DMS 273 (cell line): ENCODE data around the gene CHRNG.

Experiments
- DNase-seq: peaks from one replicate; lab custom pipeline; 2025; ENCODE audit not compliant: unreplicated experiment; lab: John Stamatoyannopoulos, UW

The CHRNG gene

GRCh38 chr2:232505856-232506255 is 33.6 kb upstream of the CHRNG start:
- DNase-seq: no peak

GRCh38 chr2:232506709-232507108 is 32.8 kb upstream of the CHRNG start:
- DNase-seq: no peak

GRCh38 chr2:232508251-232508650 is 31.2 kb upstream of the CHRNG start:
- DNase-seq: no peak

- no peak for DNase-seq
These were observed 28.1 kb upstream of the CHRNG start for GRCh38 chr2:232511336-232511890.

- no peak for DNase-seq
These were observed 26.9 kb upstream of the CHRNG start for GRCh38 chr2:232512602-232513001.

- no peak for DNase-seq
These were observed 26.1 kb upstream of the CHRNG start for GRCh38 chr2:232513353-232513752.

- DNase-seq: no peak
These were observed 23.9 kb upstream of the CHRNG start for GRCh38 chr2:232515639-232516038.

GRCh38 chr2:232516551-232516950 is 22.9 kb upstream of the CHRNG start:
- no peak for DNase-seq

- no peak for DNase-seq
These were observed 20.6 kb upstream of the CHRNG start for GRCh38 chr2:232518844-232519243.

- DNase-seq: no peak
These were observed 19.7 kb upstream of the CHRNG start, which contains the start of gene PRSS56 for GRCh38 chr2:232519581-232520438. PRSS56 (plus strand) TSS chr2:232520388; CDS start chr2:232520599, 211 bp downstream.

- no peak for DNase-seq
These were observed 19.0 kb upstream of the CHRNG start for GRCh38 chr2:232520489-232520888.

- DNase-seq: no peak
These were observed 18.4 kb upstream of the CHRNG start for GRCh38 chr2:232521098-232521497.

GRCh38 chr2:232521959-232522622 is 17.4 kb upstream of the CHRNG start:
- DNase-seq: peak; percentile 75

- DNase-seq: peak; percentile 64
These were observed 16.7 kb upstream of the CHRNG start for GRCh38 chr2:232522623-232523401.

- DNase-seq: peak; percentile 70
These were observed 16.1 kb upstream of the CHRNG start for GRCh38 chr2:232523402-232523681.

GRCh38 chr2:232523682-232524597 is 15.6 kb upstream of the CHRNG start:
- DNase-seq: peak; percentile 88

- no peak for DNase-seq
These were observed 14.7 kb upstream of the CHRNG start for GRCh38 chr2:232524771-232525170.

- DNase-seq: peak; percentile 62
These were observed 14.3 kb upstream of the CHRNG start for GRCh38 chr2:232525199-232525598.

GRCh38 chr2:232525791-232526371 is 13.6 kb upstream of the CHRNG start, which contains the start of gene CHRND:
CHRND (plus strand) TSS chr2:232526160; CDS start chr2:232526216, 56 bp downstream.
- DNase-seq: peak; percentile 95
